Esophagus muscularis mucosa (tissue), 4 donors: ENCODE data around the gene PAPOLG. TPM values are rescaled to one million over a fixed set of nuclear protein-coding genes. Genes with fewer than 3 reads are reported as not detected.

Experiments used
- DNase-seq: peaks from one replicate; pipeline ENCODE4 v3.0.0-alpha.2; 2017; ENCODE audit errors: extremely low spot score
- H3K27ac ChIP-seq, 4 donors: fragments of 200-600 bp; sonication (generic); replicated peaks in 1 of 4; 1 replicate in 3 of 4; 2 replicates in 1 of 4; pipeline ENCODE4 v1.5.1; 2016 to 2019; ENCODE audit warnings: mild to moderate bottlenecking in 1 of 4
- H3K27me3 ChIP-seq, 4 donors: fragments of 200-600 bp; sonication (generic); one replicate each; pipeline versions ENCODE4 v1.5.1 to v1.6.0; 2016 to 2019
- H3K36me3 ChIP-seq, 4 donors: fragments of 200-600 bp; sonication (generic); one replicate each; pipeline ENCODE4 v1.5.1; 2016 to 2019
- H3K4me1 ChIP-seq, 4 donors: fragments of 200-600 bp; sonication (generic); one replicate each; pipeline ENCODE4 v1.5.1; 2016 to 2019
- H3K4me3 ChIP-seq, 4 donors: fragments of 200-600 bp; sonication (generic); 1 replicate in 2 of 4; 2 replicates in 2 of 4; pipeline ENCODE4 v1.5.1; 2016 to 2019; ENCODE audit warnings: mild to moderate bottlenecking in 4 of 4, moderate library complexity in 1 of 4
- H3K9me3 ChIP-seq, 4 donors: fragments of 200-600 bp; sonication (generic); 1 replicate in 3 of 4; 2 replicates in 1 of 4; pipeline ENCODE4 v1.5.1; 2016 to 2019
- EP300 ChIP-seq: sonication (generic); formaldehyde crosslinking; IDR thresholded peaks from one replicate; pipeline ENCODE4 v1.6.1; 2017; ENCODE audit warnings: antibody characterized with exemption
- POLR2A ChIP-seq: fragments of 450-650 bp; IDR thresholded peaks from one replicate; pipeline ENCODE4 v1.6.1; 2017; ENCODE audit warnings: antibody characterized with exemption, moderate library complexity, mild to moderate bottlenecking, low read depth
- POLR2AphosphoS5 ChIP-seq, 2 donors: sonication (generic); formaldehyde crosslinking; IDR thresholded peaks; one replicate each; pipeline ENCODE4 v1.6.1; 2017; ENCODE audit warnings: antibody characterized with exemption in 2 of 2
- WGBS: methylation state at CpG from one replicate; pipeline ENCODE4 v1.1.5; 2018; 5-methylcytosine and 5-hydroxymethylcytosine counted together
- intact Hi-C: fragments of 100-400 bp; cut with DNase I; formaldehyde crosslinking; loops from one replicate; pipeline ENCODE4 v1.15.1; 2023
- total RNA-seq, 4 donors: library from RNA; depleted of rRNA; stranded (reverse); fragments of >200 nt; gene quantifications; one replicate each; pipeline versions ENCODE4 v1.1.0 to v1.2.1, GENCODE V29; 2016
- TF ChIP-seq, protein P1 (sequence below), 3 experiments: fragments of 200-600 bp in 2 of 3; fragments of 450-650 bp in 1 of 3; sonication (generic) in 2 of 3; IDR thresholded peaks; one replicate each; pipeline ENCODE4 v1.5.1; 2017 to 2019; ENCODE audit warnings: antibody characterized with exemption in 3 of 3, mild to moderate bottlenecking in 2 of 3, moderate library complexity in 1 of 3

PAPOLG gene
- total RNA-seq: 10 to 100 TPM; 11.9 to 16.0 (median 13.9) TPM

DNA sequence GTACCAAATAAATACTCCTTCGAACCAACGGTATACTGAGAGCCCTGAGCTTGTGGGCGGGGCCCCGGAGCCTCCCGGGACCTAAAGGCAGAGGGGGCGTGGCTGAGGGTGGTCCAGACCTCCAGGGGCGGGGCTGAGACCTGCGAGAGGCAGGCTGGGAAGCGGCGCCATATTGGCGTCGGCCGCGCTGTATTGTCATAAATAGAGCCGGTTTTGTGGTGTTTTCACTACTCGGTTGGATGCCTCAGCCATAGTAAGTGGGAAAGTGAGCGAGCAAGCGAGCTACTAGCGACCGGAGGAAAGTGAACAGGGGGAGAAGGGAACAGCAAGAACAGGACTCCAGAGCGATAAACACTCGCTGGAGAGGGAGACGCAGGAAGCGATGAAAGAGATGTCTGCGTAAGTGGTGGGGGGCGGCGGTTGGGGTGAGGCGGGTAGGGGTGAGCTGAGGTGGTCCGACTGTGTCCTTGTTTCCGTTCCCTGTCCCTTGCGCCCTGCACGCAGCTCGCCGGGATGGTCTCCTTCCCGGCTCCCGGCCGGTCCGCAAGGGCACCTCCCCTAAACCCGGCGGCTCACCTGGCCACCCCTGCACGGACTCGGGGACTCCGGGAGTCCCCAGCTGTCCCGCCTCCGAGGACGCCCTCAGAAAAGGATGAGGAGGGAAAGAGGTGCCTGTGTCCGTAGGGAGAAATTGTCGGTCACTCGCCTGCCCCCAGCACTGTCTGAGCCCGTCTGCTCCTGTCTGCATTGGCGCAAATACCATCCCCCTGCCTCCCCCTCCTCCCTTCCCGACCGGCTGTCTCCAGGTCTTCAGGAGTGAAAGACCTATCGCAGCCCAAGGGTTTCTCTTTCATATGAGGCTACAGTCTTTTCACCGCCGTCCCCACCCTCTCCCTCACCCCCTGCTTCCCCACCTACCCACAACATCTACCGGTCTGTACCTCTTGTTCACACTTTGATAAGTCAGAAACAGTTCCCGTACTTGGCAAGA lies at the start of gene PAPOLG:
Gene PAPOLG, plus strand, starts transcription at position 172 of the 991 bp plus-strand sequence. Its CDS starts 211 bp downstream, at position 383.
- Histone ChIP-seq H3K9me3 (no peaks in the 10 kb centered on the region), H3K27me3 (no peaks in the 10 kb centered on the region), H3K4me1 (peaks cover 0 to 26% (median 26%) of the 10 kb centered on the region in 4 donors), H3K4me3 (peak within 1 kb of the TSS; percentile 78 to 98 (median 88)), H3K36me3 (peaks cover 11 to 15% (median 13%) of the 10 kb centered on the region in 4 donors), H3K27ac (peak within 1 kb of the TSS; percentile 86 to 95 (median 90))
- TF ChIP-seq EP300 (no peak), POLR2A (peak; percentile 19), POLR2AphosphoS5 (IDR thresholded peaks at IDR 0.05) (peak; percentile 88 to 89)
- DNase-seq: peak; percentile 98
- under 1% methylated on average over 47 of the region's 58 CpGs for WGBS
- intact Hi-C loops: loop anchor here (5.0 kb wide), 1 partner anchor 121 kb away; no protein-coding TSS in a partner anchor

DNA sequence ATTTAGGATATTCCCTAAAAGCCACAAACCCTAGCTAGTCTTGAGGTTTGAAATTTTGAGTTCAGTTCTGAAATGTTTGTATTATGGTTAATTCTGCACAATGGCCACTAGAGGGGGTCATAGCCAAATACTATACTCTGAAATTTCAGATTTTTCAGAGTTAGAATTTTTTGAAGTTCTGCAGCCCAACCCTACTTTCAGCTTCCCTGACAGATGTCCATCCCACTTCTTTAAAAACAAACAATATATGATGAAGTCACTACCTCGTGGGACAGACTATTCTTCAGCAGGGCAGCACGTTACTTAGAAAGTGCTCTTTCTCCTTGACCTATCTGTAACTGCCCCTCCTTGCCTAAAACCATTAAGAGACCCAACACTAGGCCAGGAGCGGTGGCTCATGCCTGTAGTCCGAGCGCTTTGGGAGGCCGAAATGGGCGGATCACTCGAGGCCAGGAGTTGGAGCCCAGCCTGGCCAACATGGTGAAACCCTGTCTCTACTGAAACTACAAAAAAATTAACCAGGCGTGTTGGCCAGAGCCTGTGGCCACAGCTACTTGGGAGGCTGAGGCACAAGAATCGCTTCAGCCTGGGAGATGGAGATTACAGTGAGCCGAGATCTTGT lies 48.2 kb upstream of the PAPOLG start:
- H3K4me1 ChIP-seq: no peaks in the 10 kb centered on the region
- intact Hi-C loops: loop anchor here (5.0 kb wide), 1 partner anchor 289 kb away; no protein-coding TSS in a partner anchor
- no peaks in the 10 kb centered on the region for H3K27me3 ChIP-seq
- WGBS: 47% methylated on average over 11 of the region's 11 CpGs
- no peaks in the 10 kb centered on the region for H3K9me3 ChIP-seq
- H3K27ac ChIP-seq: no peak overlapping the region
- no peak for DNase-seq
- H3K4me3 ChIP-seq: no peak overlapping the region
- no peak for TF ChIP-seq POLR2A
- TF ChIP-seq, protein P1, sequence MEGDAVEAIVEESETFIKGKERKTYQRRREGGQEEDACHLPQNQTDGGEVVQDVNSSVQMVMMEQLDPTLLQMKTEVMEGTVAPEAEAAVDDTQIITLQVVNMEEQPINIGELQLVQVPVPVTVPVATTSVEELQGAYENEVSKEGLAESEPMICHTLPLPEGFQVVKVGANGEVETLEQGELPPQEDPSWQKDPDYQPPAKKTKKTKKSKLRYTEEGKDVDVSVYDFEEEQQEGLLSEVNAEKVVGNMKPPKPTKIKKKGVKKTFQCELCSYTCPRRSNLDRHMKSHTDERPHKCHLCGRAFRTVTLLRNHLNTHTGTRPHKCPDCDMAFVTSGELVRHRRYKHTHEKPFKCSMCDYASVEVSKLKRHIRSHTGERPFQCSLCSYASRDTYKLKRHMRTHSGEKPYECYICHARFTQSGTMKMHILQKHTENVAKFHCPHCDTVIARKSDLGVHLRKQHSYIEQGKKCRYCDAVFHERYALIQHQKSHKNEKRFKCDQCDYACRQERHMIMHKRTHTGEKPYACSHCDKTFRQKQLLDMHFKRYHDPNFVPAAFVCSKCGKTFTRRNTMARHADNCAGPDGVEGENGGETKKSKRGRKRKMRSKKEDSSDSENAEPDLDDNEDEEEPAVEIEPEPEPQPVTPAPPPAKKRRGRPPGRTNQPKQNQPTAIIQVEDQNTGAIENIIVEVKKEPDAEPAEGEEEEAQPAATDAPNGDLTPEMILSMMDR (IDR thresholded peaks at IDR 0.05): peak; percentile 66 to 76 (median 70)
- TF ChIP-seq EP300: no peak
- no peak for TF ChIP-seq POLR2AphosphoS5 (IDR thresholded peaks at IDR 0.05)
- H3K36me3 ChIP-seq: no peaks in the 10 kb centered on the region

DNA sequence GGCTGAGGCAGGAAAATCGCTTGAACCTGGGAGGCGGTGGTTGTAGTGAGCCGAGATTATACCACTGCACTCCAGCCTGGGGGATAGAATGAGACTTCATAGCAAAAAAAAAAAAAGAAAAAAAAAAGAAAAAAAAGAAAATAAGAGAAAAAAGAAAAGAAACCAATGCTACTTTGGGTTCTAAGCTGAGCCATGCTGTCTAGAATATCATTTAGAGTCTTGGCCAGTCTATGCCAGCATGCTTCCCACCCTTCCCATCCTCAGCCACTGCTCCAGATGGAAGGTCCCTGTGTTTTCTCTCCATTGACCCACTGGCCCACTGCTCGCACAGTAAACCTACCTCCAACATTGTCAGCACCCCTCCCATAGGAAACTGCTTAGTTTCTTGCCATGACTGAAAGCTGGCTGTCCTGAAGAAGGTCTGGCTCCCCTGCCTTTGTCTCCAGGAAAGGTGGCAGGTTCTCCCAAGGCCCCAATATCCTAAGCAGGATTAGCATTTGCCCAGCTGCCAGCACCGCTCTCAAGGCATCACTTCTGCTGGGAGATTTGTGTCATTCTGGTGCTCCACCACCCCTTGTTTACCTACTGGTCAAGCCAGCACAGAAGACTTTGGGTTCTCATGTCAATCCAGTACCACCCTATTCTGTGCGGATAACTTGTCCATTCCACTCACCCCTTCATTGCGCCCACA lies 47.3 kb upstream of the PAPOLG start:
- no peak for TF ChIP-seq POLR2AphosphoS5 (IDR thresholded peaks at IDR 0.05)
- no peak for TF ChIP-seq POLR2A
- TF ChIP-seq EP300: no peak
- TF ChIP-seq, protein P1 (IDR thresholded peaks at IDR 0.05): no peak
- Histone ChIP-seq H3K9me3 (no peaks in the 10 kb centered on the region), H3K4me1 (no peaks in the 10 kb centered on the region), H3K4me3 (no peak overlapping the region), H3K27me3 (no peaks in the 10 kb centered on the region), H3K36me3 (no peaks in the 10 kb centered on the region), H3K27ac (no peak overlapping the region)
- intact Hi-C loops: loop anchor here (5.0 kb wide), 1 partner anchor 289 kb away; no protein-coding TSS in a partner anchor
- DNase-seq: no peak
- 96% methylated on average over 7 of the region's 7 CpGs for WGBS

DNA sequence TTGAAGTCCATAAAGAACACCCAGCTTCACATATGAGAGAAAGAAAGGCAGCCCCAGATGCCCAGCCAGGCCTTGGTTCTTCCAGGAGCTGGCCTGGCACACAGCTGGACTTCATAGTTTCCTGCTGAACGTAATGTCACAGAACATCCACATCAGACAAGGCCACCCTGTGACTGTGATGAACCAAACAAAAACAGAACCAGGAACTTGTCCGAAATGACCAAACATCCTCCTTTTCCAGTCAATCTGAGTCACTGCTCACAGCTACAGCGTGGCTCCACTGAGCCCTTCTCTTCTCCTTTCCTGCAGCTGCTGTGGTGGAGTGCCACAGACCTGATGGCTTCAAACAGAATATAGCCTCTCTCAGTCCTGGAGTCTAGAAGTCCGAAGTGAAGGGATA lies 45.4 kb upstream of the PAPOLG start:
- no peaks in the 10 kb centered on the region for H3K36me3 ChIP-seq
- 75% methylated on average over 4 of the region's 4 CpGs for WGBS
- intact Hi-C loops: no loop called here
- TF ChIP-seq, protein P1 (IDR thresholded peaks at IDR 0.05): no peak
- TF ChIP-seq POLR2A: peak; percentile 12
- peak in 1 of 2 donors; percentile 47 for TF ChIP-seq POLR2AphosphoS5 (IDR thresholded peaks at IDR 0.05)
- TF ChIP-seq EP300: peak; percentile 5
- H3K9me3 ChIP-seq: no peaks in the 10 kb centered on the region
- no peak overlapping the region for H3K4me3 ChIP-seq
- H3K4me1 ChIP-seq: no peaks in the 10 kb centered on the region
- no peaks in the 10 kb centered on the region for H3K27me3 ChIP-seq
- H3K27ac ChIP-seq: no peak overlapping the region
- DNase-seq: no peak
